HTERT RPE-1 (cell line): Measurements from ENCODE around the gene FHIT.

Experiments used
- in situ Hi-C: fragments of 300-500 bp; cut with MboI; formaldehyde crosslinking; loops from 4 replicates; pipeline ENCODE4 v1.14.3; 2020; ENCODE audit warnings: low sequenced_read_pairs

Gene FHIT

DNA sequence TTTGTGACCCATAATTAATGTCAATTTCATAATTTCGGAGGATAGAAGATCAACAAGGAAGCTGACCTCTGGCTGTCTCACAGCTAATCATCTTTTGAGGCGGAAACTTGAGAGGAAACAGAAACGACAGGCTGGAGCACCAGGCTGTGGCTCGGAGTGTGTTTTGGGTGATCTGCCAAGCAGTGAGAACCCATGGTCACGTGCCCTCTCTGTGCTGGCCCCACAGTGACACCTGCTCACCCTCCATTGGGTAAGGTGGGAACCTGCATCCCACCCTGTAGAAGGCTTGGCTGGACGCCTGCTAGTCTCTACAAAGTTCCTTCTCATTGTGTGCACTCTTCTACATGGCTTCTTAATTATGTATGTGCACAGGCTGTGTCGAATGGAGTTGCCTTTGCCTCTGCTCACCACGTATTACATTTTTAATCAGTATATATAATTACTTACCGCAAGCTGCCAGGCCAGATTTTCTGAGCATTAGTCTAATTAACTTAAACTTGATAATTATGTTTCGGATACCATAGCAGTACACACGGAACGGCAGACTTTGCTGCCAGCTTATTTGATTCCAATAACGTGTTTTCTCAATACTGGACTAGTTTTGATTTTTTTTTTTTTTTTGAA, 1482.0 kb downstream of the FHIT start:
- in situ Hi-C loops = no loop called here

DNA sequence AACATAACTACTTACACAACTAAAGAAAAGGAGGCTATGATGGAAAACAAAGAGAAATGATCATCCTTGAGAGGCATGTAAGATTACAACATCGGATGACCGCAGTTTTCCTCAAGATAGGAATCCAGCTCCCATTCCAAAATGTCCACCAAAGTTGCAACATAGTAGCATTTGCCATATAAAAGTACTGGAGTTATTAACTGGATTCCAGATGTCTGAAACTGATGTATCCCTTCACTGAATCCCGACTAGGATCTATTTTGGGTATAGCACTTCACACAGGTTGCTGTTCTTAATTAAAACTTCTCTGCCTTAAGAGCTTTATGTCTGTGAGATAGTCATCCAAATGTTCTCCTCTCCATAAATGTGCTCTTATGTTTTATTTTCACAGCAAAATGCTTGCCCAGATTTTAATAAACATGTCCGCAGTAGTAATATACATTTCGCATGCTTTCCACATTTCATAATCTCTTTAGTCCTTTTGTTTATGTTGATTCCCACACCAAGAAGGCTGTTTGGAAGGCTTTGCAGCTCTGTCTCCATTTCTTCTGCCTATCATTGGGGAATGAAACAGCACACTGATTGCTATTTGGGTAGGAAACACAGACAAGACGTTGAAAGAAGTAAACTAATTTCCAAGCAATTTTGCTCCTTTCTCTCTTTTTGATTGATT, 1484.9 kb downstream of the FHIT start:
- in situ Hi-C loops = no loop called here

DNA sequence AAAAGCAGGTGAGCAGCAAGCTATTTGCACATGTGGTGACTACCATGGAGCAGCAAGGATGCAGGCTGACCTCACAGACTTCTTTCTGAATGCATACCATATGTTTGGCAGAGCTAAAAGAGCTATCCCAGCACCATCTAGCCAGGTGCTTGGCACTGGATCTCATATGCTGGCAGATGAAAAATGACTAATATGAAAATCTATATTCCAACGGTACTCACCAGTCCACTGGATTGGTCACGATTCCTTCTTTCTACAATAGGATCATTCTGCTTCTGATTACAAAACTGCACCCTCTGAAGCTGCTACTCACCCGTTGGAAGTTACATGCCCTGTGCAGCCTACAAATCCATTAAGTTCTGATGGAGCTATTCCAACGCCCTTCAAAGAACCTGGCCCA, 1487.1 kb downstream of the FHIT start:
- in situ Hi-C loops = no loop called here

DNA sequence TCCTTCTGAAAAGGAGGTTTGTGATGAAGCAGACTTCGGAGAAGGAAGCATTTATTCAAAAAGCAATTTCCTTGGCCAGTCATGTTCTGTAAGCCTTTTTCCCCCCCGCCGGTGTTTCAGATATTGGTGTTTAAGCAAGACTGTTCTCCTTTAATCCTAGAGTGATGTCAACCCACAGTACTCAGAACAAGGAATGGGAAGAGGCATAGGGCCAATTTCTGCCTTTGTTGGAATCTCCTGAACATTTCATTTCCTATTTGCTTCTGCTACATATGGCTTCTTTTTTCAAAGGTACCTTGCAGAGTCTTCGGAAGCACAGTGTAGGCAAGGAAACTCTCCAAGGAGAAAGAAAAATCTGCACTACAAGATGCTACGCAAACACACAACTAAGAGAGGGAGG, 1488.3 kb downstream of the FHIT start:
- in situ Hi-C loops = no loop called here

DNA sequence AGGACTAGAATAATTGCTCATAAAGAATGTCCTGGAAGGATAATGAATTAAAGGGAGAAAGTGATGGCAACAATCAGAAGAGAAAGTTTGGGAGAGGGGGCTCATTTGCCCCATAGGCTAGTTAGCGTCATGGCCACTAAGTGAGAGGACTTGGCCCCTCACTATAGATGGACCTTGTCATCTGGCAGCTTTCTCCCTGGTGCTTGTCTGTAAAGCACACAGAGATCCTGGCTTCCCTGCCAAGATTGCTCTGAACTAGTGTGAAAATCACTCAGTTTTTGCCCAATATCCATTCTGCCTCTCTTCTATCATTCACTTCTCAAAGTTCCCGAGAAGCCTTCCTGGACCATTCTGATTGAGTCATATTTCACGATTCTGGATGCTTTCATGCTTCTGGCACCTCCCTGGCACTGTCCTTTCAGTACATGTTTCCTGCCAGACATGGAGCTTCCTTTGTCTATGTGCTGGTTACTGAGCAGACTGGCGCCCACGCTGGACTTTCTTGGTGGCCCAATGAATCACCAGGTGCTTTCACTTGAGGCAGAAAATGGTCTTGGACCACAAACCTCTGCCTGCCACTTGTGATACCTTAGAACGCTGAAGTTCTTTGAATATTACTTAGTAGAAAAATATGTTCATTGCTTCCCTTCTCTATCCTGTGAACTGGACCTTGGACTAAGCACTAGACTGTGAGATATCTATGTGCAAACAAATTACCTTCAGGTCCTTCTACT, 1491.8 kb downstream of the FHIT start:
- in situ Hi-C loops = no loop called here

DNA sequence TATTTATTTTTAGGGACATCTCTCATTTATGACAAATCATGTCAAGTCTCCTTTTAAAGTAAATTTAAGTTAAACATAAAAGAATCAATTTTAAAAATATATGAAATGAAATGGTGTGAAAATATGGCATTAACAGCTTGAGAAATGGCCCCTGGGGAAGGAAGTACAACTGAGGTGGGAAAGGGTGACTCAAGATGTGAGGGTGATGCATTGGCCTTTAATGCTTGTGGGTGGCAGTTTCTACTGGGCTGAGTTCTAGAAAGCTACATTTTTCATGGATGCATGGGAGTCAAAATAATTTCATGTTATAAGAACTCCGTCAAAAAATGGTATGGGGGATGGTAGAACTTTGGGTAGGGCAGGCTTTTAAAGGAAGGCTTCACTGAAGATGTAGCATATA, 1492.6 kb downstream of the FHIT start:
- in situ Hi-C loops = no loop called here

DNA sequence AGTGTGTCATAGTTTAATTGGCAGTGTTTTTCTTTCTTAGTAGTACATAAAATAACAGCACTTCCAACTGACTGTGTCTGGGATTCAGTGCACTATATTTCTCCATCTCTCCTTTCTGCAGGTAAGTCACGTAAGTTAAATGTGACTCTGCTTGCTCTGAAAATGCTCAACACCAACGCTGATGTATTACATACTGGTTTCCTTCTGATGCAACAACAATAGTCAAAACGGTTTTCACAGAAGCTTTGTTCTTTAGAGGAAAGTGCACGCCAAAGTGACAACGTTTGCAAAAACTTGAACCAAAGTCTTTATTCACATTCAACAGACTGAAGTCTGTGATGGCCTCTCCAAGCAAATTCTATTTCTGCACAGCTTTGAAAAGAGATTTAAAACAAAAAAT, 1494.3 kb downstream of the FHIT start:
- in situ Hi-C loops = no loop called here

DNA sequence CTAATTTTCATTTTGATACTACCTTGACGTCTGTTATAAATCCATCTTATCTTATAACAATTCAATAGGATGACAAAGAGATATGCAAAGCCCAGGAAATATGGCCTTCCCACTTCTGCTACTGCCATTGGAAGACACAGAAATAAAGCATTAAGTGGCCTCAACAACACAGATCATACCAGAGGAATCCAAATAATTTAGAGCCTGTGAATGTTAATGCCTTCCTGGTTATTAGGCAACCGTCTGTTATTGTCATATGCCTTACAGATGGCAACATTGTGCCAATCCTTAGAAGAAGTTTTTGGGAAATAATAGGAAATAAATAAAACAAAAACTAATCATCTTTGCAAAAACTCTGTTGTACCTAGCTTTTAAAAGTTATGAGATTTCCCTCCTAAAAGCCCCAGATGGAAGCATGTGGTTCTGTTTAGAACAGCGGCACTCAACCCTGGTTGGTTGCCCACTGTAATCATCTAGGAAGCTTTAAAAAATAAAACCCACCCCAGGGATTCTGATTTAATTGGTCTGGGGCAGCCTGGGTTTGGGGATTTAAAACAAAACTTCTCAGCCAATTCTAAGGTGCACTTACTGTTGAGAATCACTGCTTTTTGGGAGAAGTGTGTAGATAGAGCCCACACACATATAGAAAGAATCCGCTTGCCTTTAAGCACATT, 1496.7 kb downstream of the FHIT start:
- in situ Hi-C loops = no loop called here

DNA sequence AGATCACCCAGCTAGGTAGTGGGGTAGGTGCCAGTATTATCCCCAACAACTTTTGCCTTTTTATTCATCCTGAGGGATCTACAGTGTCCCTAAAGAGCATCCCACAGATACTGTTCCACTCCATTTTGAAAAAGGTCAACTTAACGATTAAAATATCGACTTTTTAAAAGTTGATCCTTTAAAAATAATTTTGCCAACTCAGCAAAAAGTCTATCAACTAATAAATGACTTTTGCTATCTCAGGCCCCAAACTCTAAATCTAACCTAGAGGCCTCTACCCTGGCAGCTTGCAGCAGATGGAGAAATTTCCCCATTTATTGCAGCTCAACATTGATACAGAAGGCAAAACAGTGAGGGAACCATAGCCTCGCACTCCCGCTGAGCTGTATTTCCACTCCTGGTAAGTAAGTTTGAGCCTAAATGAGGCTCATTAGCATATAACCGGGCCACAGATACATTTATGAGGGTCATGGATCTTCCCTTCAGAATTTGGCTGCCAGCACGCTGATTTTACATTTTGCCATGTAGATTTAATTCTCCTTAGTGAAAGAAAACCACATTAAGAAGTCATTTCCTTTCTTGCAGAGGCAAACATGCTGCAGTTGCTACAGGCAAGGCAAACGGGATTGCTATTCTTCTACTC, 1497.3 kb downstream of the FHIT start:
- in situ Hi-C loops = no loop called here

DNA sequence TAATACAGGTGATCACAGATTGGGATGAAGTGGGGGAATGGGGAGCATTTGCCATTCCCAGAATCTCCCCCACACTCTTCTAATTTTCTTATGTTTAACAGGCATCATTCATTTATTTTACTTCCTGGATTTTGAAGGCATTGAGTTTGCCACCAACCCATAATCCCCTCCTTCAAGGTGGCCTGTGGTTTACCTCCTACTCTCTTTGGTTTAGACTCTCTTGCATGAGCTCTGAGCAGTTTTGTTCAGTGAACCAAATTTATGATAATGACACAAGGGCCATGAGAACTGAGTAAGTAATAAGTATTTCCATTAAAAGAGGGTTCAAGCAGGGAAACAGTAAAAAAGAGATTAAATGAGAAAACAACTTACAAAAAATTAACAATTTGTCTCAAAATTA, 1498.3 kb downstream of the FHIT start:
- in situ Hi-C loops = no loop called here

DNA sequence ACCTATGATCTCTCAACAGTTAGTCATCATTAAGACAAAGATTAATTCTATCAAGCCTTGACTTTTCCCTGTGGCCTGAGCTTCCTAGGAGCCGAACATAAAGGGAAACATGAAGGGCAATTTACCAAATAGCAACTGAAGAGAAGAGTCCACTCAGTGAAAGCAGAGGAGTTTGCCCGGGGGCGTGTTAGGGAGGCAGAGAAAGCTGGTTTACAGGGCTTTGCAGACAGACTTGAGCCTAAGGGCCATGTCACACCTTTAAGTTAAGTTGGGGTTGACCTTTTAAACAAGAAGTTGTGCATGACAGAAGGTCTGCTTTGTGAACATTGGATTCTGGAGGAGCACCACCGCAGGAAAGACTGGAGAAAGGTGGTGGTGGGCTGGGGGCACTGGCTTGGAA, 1499.6 kb downstream of the FHIT start:
- in situ Hi-C loops = no loop called here

DNA sequence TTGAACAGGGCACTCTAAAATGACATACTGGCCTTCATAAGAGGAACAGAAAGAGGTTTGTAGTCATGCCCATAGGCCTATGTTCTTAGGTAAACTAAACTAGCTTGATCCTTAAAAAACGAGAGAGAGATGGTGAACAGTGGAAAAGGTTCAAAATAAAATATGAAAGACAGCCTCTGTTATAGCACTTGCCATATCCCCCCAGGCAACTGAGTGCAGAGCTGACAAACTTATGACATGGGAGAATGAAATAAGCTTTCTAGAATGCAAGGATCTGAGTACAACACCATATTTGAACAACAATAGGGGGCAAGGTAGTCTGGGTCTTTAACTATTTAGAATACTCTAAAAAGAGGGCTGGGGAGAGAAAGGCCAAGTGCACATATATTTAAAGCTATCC, 1500.9 kb downstream of the FHIT start:
- in situ Hi-C loops = no loop called here

DNA sequence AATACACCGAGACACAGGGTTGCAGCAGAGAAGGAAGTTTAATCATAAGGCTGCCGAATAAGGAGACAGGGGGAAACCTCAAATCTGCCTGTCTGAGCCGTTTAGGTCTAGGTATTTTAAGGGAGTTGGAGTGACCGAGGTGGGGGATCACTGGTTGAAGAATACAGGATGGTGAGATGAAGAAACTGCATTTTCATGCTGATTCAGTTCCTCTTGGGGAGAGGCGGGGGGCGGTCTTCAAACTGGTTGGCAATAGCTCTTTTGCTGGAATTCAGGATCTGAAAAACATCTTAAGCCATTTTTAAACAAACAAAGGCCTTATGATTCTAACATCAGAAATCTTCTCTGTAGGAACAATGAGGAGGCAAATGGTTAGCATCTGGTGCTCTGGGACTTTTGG, 1502.0 kb downstream of the FHIT start:
- in situ Hi-C loops = no loop called here

DNA sequence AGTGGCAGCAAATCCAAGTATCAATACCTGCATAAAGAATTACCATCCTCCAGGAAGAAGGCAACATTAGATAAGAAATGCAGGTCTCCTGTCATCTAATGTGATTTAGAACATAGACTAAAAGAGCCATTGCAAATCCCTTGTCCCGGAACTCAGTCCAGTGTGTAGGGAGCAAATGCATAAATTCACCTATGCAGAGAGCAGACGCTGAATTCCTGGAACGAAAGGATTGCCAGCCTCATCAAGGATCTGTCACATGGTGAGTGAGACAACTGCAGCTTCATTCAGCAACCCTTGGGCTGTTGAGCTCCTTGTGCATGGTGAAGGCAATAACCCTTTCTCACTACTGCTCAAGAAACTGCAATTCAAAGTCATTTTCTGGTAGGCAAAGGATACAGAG, 1504.7 kb downstream of the FHIT start:
- in situ Hi-C loops = no loop called here

DNA sequence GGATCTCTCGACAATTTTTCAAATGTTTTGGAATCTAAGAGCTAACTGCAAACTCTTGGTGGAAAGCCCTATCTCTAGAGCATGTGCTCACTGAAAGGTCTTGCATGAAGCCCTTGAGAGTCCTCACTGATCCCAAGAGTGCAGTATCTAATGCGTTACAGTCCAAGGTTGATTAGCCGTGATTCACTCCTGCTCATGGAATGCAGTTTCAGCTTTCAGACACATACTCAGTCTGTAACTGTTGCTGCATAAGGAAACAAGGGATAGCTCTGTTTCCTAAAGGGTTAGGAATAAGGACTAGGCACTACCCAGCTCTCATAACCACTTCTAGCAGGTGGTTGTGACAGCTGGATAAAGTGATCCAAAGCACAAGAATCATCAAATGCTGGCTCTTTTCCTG, 1514.0 kb downstream of the FHIT start:
- in situ Hi-C loops = no loop called here

DNA sequence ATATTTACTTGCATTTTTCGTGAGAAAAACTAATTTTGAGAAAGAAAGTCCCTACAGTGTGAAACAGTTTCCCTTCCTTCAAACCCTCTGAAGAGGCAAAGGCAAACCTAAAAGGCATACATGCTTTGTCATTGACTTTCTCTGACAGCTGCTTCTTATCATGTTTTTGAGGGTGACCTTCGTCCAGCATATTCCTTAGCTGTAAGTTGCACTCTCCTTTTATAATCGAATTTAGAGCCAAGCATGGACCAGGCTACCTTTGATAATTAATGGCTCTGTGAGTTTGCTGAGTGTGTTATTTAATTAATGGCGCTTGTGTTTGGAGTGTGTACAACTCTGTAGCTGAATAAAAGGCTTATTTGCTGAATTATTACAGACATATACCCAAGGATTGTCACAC, 1517.2 kb downstream of the FHIT start:
- in situ Hi-C loops = no loop called here

DNA sequence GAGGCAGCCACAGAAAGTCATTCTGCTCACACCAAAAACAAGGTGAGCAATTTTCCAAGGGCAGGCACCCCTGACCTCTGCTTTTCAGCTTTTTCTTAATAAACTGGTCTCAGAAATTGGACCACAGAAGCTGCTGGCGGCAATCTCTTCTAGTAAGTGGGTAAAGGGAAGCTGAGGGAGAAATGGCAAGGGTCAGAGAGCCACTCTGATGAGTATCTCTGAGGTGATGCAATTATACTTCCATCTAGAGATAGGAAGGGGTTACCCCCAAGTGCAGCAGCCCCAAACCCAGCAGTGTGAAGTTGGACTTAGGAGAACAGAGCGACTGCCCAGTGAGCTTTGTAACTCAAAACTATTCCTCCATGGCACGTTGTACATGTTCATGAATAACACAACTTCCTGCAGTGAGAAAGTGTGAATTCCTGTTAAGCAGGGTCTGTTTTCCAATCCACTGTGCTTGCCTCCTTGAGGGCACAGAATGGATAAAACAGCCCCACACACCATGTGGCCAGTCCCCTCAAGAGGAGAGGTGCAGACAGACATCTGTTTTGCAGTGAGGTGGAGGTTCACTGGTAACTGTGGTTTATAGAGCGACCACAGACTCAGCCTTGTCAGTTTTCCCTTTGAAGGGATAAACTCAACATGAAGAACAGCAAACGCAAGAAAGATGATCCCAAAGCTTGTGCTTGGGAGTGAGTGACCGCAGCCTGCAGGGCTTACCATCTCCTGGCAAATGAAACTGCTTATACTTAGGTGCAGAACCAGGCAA, 1518.0 kb downstream of the FHIT start:
- in situ Hi-C loops = no loop called here

DNA sequence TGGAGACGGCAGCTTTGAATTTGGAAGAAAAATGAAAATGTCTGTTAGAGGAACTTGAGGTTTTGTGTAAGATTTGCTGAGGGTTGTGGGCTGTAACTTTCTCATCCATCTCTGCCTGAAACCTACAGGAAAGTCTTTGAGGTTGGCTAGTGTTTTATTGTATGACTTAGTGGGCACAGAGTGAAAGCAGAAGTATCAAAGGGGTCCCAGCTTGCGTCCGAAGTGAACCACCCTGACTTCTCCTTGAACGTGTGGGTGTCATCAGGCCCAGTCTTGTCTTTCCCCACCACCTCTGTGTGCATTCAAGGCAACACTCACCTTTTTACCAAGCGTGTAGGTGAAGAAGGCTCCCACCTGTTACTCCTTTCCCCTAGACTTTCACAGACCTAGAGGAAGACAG, 1519.3 kb downstream of the FHIT start:
- in situ Hi-C loops = no loop called here

DNA sequence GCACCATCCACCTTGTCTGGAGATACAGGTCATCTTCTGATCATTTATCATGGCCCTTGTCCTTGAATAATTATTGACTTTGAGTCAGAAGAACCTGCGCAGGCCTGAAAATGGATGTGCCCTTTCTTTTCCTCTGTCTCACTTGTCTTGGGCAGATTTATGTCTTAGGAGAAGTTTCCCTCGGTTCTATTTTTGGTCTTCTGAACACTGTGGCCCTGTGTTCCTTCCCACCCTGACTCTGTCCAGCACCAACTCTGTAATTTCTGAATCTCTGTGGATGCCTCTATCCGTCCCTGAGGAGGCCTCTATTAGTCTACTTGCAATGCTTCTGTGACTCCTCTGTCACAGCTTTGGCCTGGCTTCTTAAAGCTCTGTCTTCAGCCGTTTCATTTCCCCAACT, 1520.7 kb downstream of the FHIT start:
- in situ Hi-C loops = no loop called here

DNA sequence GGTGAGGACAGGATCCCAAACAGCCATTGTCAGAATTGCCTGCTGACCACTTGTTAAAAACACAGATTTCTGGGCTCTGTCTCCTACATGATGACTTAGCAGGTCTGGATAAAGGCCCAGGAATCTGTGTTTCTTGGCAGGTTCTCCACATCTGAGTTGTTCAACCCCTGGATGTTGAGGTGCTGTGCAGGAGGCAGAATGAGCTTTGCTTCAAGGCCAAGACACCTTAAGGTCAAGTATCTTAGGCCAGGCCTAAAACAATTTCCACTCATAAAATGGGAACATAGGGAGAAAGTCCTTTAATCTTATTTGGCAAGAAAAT, 1522.7 kb downstream of the FHIT start:
- in situ Hi-C loops = no loop called here
